NCI-H146 treated with DMSO at 0.1 percent for 48 hours (cell line): Measurements from ENCODE around the gene NPC1L1.
"Not testable (repeated sequence)": the region's sequence is repeated elsewhere in the genome, so short reads cannot be mapped to it uniquely, and the experiment has no call there.

Experiments used
- DNase-seq: peaks from one replicate; lab custom pipeline; 2025; ENCODE audit not compliant: unreplicated experiment; lab: John Stamatoyannopoulos, UW

The NPC1L1 gene

GRCh38 chr7:44511236-44511635, 29.9 kb downstream of the NPC1L1 start:
- DNase-seq, result no peak

- no peak for DNase-seq
Measured at GRCh38 chr7:44508328-44509030, 32.7 kb downstream of the NPC1L1 start.

- not testable (repeated sequence) for DNase-seq
Measured at GRCh38 chr7:44506592-44507288, 34.4 kb downstream of the NPC1L1 start.

GRCh38 chr7:44505595-44505994, 35.5 kb downstream of the NPC1L1 start:
- DNase-seq, result no peak

GRCh38 chr7:44498230-44498954, 42.7 kb downstream of the NPC1L1 start:
- no peak for DNase-seq

- no peak for DNase-seq
Measured at GRCh38 chr7:44497155-44498027, 43.7 kb downstream of the NPC1L1 start.

- no peak for DNase-seq
Measured at GRCh38 chr7:44496385-44496784, 44.7 kb downstream of the NPC1L1 start.

GRCh38 chr7:44494960-44495359, 46.2 kb downstream of the NPC1L1 start:
- no peak for DNase-seq

GRCh38 chr7:44491229-44491628, 49.9 kb downstream of the NPC1L1 start:
- DNase-seq, result no peak

GRCh38 chr7:44490351-44491200, 50.6 kb downstream of the NPC1L1 start, which contains the start of gene NUDCD3:
Gene NUDCD3 (minus strand): TSS chr7:44490658. CDS start chr7:44490600, 58 bp downstream.
- peak; percentile 83 for DNase-seq

- DNase-seq, result no peak
Measured at GRCh38 chr7:44489955-44490350, 51.2 kb downstream of the NPC1L1 start.

GRCh38 chr7:44488955-44489354, 52.2 kb downstream of the NPC1L1 start:
- DNase-seq, result no peak

GRCh38 chr7:44486693-44487092, 54.4 kb downstream of the NPC1L1 start:
- no peak for DNase-seq

GRCh38 chr7:44486001-44486400, 55.1 kb downstream of the NPC1L1 start:
- DNase-seq, result no peak

- no peak for DNase-seq
Measured at GRCh38 chr7:44484482-44485313, 56.4 kb downstream of the NPC1L1 start.

GRCh38 chr7:44482502-44483485, 58.3 kb downstream of the NPC1L1 start:
- DNase-seq, result no peak

- no peak for DNase-seq
Measured at GRCh38 chr7:44477938-44478337, 63.2 kb downstream of the NPC1L1 start.
